Panc1 (cell line): ENCODE measurements around the gene BTBD1. TPM values are rescaled to one million over a fixed set of nuclear protein-coding genes. Genes with fewer than 3 reads are reported as not detected.

ENCODE experiments used
- ATAC-seq: fragments of 200-7000 bp; cut with Tn5 transposase; 2 replicates; pipeline ENCODE4 v1.9.1; 2020; ENCODE audit warnings: mild to moderate bottlenecking, moderate library complexity
- BruUV-seq: library from RNA; stranded (reverse); fragments of 400-500 nt; replicated peaks from 2 replicates; lab custom pipeline; 2021; lab: Mats Ljungman, UMichigan
- CTCF ChIA-PET: fragments of 300-600 bp; sonication (Branson Sonifier 250); formaldehyde crosslinking; loops from one replicate; lab custom pipeline; 2022; ENCODE audit warnings: antibody characterized with exemption; lab: Charles Lee
- POLR2A ChIA-PET: fragments of 300-600 bp; sonication (Branson Sonifier 250); formaldehyde crosslinking; loops from one replicate; lab custom pipeline; 2022; ENCODE audit warnings: antibody characterized with exemption; lab: Charles Lee
- DNase-seq: peaks from one replicate; pipeline ENCODE4 v3.0.0-alpha.2; 2010; ENCODE audit warnings: low read depth, low spot score
- H3K27ac ChIP-seq: 2 replicates; pipeline ENCODE4 v1.5.1; 2011; ENCODE audit warnings: mild to moderate bottlenecking, low read length, inconsistent platforms
- H3K27me3 ChIP-seq: fragments of 200-500 bp; sonication (Bioruptor generic); 2 replicates; pipeline ENCODE4 v1.6.0; 2014; ENCODE audit warnings: low read length, inconsistent platforms; ENCODE audit not compliant: control insufficient read depth, insufficient read depth
- H3K36me3 ChIP-seq: fragments of 200-500 bp; sonication (Bioruptor generic); 2 replicates; pipeline ENCODE4 v1.5.1; 2014; ENCODE audit warnings: inconsistent platforms, mild to moderate bottlenecking, low read length, moderate library complexity; ENCODE audit not compliant: control insufficient read depth, insufficient read depth
- H3K4me1 ChIP-seq: 2 replicates; pipeline ENCODE4 v1.5.1; 2011; ENCODE audit warnings: inconsistent platforms, mild to moderate bottlenecking, low read length, moderate library complexity; ENCODE audit not compliant: control insufficient read depth, insufficient read depth
- H3K4me3 ChIP-seq, 2 experiments: 2 replicates each; pipeline ENCODE4 v1.5.1; 2011 to 2012; ENCODE audit warnings: low read depth in 2 of 2, low read length in 2 of 2, mild to moderate bottlenecking in 2 of 2, inconsistent platforms in 1 of 2, moderate library complexity in 1 of 2
- H3K9me3 ChIP-seq: fragments of 200-500 bp; sonication (Bioruptor generic); 2 replicates; pipeline ENCODE4 v1.5.1; 2014; ENCODE audit warnings: low read depth, mild to moderate bottlenecking, inconsistent platforms, low read length, moderate library complexity; ENCODE audit not compliant: control insufficient read depth, insufficient read depth
- POLR2AphosphoS5 ChIP-seq: IDR thresholded peaks from 2 replicates; pipeline ENCODE4 v1.6.1; 2012; ENCODE audit warnings: mild to moderate bottlenecking, low read depth, low read length, moderate library complexity
- SIN3A ChIP-seq: IDR thresholded peaks from 2 replicates; pipeline ENCODE4 v1.6.1; 2012; ENCODE audit warnings: low read depth, mild to moderate bottlenecking, low read length, moderate library complexity, borderline replicate concordance; ENCODE audit not compliant: insufficient read depth
- TCF7L2 ChIP-seq: IDR thresholded peaks from 2 replicates; pipeline ENCODE4 v1.6.1; 2011; ENCODE audit warnings: mild to moderate bottlenecking, low read depth, low read length, inconsistent platforms
- in situ Hi-C: cut with HindIII; loops from 2 replicates; pipeline ENCODE4 v1.10.0; 2016; ENCODE audit warnings: low sequenced_read_pairs, low pct_unique_long_range_greater_than_20kb
- intact Hi-C: fragments of 100-400 bp; cut with micrococcal nuclease; formaldehyde crosslinking; loops from one replicate; pipeline ENCODE4 v1.10.0; 2022; ENCODE audit not compliant: unreplicated experiment
- total RNA-seq: library from RNA; stranded (reverse); gene quantifications from one replicate; pipeline ENCODE4 v1.2.1, GENCODE V29; 2021; ENCODE audit not compliant: unreplicated experiment
- TF ChIP-seq, protein P1 (sequence below): fragments of 450-650 bp; IDR thresholded peaks from 2 replicates; pipeline ENCODE4 v1.5.1; 2017; ENCODE audit warnings: mild to moderate bottlenecking
- TF ChIP-seq, protein P2 (sequence below), 2 experiments: IDR thresholded peaks; 2 replicates each; pipeline ENCODE4 v1.6.1; 2011 to 2012; ENCODE audit warnings: low read depth in 2 of 2, control low read depth in 1 of 2, low read length in 1 of 2, mild to moderate bottlenecking in 1 of 2, moderate library complexity in 1 of 2; ENCODE audit not compliant: insufficient read depth in 1 of 2

The BTBD1 gene
- total RNA-seq, 1 experiment from 2014 or later: 88.4 TPM

DNA sequence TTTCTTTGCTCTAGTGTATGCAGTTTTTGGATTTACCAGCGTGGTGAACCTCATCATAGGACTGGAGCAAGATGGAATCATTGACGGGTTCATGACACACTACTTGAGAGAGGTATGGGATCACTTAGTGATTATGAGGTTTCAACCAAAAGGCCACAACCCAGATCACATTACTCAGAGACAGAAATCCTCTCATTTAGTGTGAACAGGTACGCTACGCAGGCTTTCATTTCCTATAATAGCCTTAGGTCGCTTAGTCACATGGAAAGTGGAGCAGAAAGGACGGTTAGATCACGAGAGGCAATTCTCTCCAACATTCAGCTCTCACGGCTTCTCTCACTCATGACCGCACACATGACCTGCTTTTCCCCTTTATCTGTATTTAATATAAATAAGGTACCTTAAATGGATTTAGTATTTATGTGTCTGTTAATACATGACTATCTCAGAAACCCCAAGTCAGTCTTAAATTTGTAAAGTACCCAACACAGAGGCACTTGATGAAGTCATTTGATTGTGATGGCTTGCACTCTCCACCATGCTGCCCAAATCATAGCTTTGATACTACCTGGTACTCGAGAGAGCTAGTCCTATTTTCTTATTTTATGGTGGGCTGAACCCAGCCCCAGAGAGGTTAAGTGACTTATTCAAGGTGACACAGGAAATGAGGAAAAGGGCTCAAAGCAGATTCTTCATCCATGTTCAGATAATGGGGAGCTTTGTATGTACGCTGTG lies 48.9 kb upstream of the BTBD1 start:
- POLR2A ChIA-PET: no interaction called here
- Histone ChIP-seq H3K27me3 (no peaks in the 10 kb centered on the region), H3K27ac (no peak overlapping the region), H3K9me3 (no peaks in the 10 kb centered on the region), H3K4me3 (no peak overlapping the region), H3K4me1 (no peaks in the 10 kb centered on the region), H3K36me3 (no peaks in the 10 kb centered on the region)
- no peak for DNase-seq
- intact Hi-C loops: no loop called here
- CTCF ChIA-PET: no interaction called here
- ATAC-seq: no peak
- TF ChIP-seq POLR2AphosphoS5 (no peak), SIN3A (no peak), TCF7L2 (no peak)
- TF ChIP-seq, protein P1, sequence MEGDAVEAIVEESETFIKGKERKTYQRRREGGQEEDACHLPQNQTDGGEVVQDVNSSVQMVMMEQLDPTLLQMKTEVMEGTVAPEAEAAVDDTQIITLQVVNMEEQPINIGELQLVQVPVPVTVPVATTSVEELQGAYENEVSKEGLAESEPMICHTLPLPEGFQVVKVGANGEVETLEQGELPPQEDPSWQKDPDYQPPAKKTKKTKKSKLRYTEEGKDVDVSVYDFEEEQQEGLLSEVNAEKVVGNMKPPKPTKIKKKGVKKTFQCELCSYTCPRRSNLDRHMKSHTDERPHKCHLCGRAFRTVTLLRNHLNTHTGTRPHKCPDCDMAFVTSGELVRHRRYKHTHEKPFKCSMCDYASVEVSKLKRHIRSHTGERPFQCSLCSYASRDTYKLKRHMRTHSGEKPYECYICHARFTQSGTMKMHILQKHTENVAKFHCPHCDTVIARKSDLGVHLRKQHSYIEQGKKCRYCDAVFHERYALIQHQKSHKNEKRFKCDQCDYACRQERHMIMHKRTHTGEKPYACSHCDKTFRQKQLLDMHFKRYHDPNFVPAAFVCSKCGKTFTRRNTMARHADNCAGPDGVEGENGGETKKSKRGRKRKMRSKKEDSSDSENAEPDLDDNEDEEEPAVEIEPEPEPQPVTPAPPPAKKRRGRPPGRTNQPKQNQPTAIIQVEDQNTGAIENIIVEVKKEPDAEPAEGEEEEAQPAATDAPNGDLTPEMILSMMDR: no peak
- TF ChIP-seq, protein P2, sequence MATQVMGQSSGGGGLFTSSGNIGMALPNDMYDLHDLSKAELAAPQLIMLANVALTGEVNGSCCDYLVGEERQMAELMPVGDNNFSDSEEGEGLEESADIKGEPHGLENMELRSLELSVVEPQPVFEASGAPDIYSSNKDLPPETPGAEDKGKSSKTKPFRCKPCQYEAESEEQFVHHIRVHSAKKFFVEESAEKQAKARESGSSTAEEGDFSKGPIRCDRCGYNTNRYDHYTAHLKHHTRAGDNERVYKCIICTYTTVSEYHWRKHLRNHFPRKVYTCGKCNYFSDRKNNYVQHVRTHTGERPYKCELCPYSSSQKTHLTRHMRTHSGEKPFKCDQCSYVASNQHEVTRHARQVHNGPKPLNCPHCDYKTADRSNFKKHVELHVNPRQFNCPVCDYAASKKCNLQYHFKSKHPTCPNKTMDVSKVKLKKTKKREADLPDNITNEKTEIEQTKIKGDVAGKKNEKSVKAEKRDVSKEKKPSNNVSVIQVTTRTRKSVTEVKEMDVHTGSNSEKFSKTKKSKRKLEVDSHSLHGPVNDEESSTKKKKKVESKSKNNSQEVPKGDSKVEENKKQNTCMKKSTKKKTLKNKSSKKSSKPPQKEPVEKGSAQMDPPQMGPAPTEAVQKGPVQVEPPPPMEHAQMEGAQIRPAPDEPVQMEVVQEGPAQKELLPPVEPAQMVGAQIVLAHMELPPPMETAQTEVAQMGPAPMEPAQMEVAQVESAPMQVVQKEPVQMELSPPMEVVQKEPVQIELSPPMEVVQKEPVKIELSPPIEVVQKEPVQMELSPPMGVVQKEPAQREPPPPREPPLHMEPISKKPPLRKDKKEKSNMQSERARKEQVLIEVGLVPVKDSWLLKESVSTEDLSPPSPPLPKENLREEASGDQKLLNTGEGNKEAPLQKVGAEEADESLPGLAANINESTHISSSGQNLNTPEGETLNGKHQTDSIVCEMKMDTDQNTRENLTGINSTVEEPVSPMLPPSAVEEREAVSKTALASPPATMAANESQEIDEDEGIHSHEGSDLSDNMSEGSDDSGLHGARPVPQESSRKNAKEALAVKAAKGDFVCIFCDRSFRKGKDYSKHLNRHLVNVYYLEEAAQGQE (IDR thresholded peaks at IDR 0.05; ENCODE audit: insufficient read depth in 1 of 2, low read depth in 2 of 2, low read length in 1 of 2): no peak
- BruUV-seq: no TSS peak
- in situ Hi-C loops: no loop called here

DNA sequence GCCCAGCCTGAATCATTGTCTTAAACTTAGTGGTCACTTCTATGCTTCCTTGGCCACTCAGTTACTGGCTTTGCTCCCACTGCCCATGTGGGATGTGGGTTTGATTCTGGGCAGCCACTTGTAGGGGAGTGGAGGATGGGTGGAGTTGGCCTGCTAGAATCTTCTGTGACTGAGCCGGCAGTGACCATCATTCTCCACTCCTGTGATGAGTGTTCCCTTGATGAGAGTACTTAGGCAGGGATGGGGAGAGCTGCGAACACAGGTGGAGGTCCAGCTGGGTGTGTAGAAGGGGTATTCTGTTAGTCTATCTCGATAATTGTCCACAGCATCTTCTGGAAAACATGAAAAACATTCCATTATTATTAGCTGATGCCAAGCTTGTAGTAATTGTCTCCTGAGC lies 48.4 kb upstream of the BTBD1 start:
- CTCF ChIA-PET: no interaction called here
- ATAC-seq (no peak), DNase-seq (no peak)
- no peak for TF ChIP-seq SIN3A
- TF ChIP-seq TCF7L2: no peak
- TF ChIP-seq, protein P1: no peak
- TF ChIP-seq, protein P2 (IDR thresholded peaks at IDR 0.05; ENCODE audit: insufficient read depth in 1 of 2, low read depth in 2 of 2, low read length in 1 of 2): no peak
- TF ChIP-seq POLR2AphosphoS5: no peak
- intact Hi-C loops: no loop called here
- no peaks in the 10 kb centered on the region for H3K27me3 ChIP-seq
- POLR2A ChIA-PET: no interaction called here
- no peaks in the 10 kb centered on the region for H3K36me3 ChIP-seq
- H3K4me3 ChIP-seq: no peak overlapping the region
- H3K4me1 ChIP-seq: no peaks in the 10 kb centered on the region
- no TSS peak for BruUV-seq
- in situ Hi-C loops: no loop called here
- H3K9me3 ChIP-seq: no peaks in the 10 kb centered on the region
- H3K27ac ChIP-seq: no peak overlapping the region
